Activated CD4-positive, alpha-beta T cell treated with anti-CD3 and anti-CD28 coated beads, Interleukin-2, amount 50 U/mL, for 4 hours (primary cell): ENCODE data around the gene SLC6A11.

Experiments
- DNase-seq, 2 experiments: peaks; one replicate each; pipeline ENCODE4 v3.0.0-alpha.2; 2020

SLC6A11 gene

GRCh38 chr3:10985181-10985580 lies 169.2 kb downstream of the SLC6A11 start:
- DNase-seq: no peak

GRCh38 chr3:10986592-10986991 lies 170.6 kb downstream of the SLC6A11 start:
- DNase-seq: no peak

GRCh38 chr3:10988001-10988665 lies 172.1 kb downstream of the SLC6A11 start:
- no peak for DNase-seq

- DNase-seq: no peak
Measured at GRCh38 chr3:10988991-10989484, 173.0 kb downstream of the SLC6A11 start.
